Measurements from ENCODE around the gene COPB1.

The COPB1 gene

GRCh38 chr11:14443638-14444037 lies 56.0 kb downstream of the COPB1 start:
- Mint-ChIP-seq H3K4me3 (no peak overlapping the region), H3K9me3 (no peaks in the 10 kb centered on the region), H3K4me1 (peaks cover 34% of the 10 kb centered on the region), H3K36me3 (peaks cover 4% of the 10 kb centered on the region), H3K27ac (no peak overlapping the region), H3K27me3 (no peaks in the 10 kb centered on the region)
- no peak for DNase-seq
- CTCF ChIA-PET: no interaction called here

- Mint-ChIP-seq H3K4me1 (peaks cover 31% of the 10 kb centered on the region), H3K27ac (no peak overlapping the region), H3K36me3 (peaks cover 5% of the 10 kb centered on the region), H3K27me3 (no peaks in the 10 kb centered on the region), H3K9me3 (peaks cover 13% of the 10 kb centered on the region), H3K4me3 (no peak overlapping the region)
- peak; percentile 38 for DNase-seq
- CTCF ChIA-PET: interaction anchor here (0.6 to 1.2 kb wide), 3 partner anchors 17 to 43 kb away, joined by 3 to 5 read pairs (median 3); no protein-coding TSS in a partner anchor
Measured at GRCh38 chr11:14435717-14436512, 63.7 kb downstream of the COPB1 start.

GRCh38 chr11:14425621-14426020 lies 74.0 kb downstream of the COPB1 start:
- H3K27ac Mint-ChIP-seq: no peak overlapping the region
- CTCF ChIA-PET: interaction anchor here (1.3 kb wide), 1 partner anchor 29 kb away, joined by 4 read pairs; no protein-coding TSS in a partner anchor
- H3K4me3 Mint-ChIP-seq: no peak overlapping the region
- no peak for DNase-seq
- peaks cover 7% of the 10 kb centered on the region for H3K27me3 Mint-ChIP-seq
- no peaks in the 10 kb centered on the region for H3K36me3 Mint-ChIP-seq
- peaks cover 2% of the 10 kb centered on the region for H3K9me3 Mint-ChIP-seq
- peaks cover 2% of the 10 kb centered on the region for H3K4me1 Mint-ChIP-seq

GRCh38 chr11:14424096-14424495 lies 75.5 kb downstream of the COPB1 start:
- Mint-ChIP-seq H3K27ac (no peak overlapping the region), H3K36me3 (peaks cover 2% of the 10 kb centered on the region), H3K4me1 (peaks cover 2% of the 10 kb centered on the region), H3K9me3 (no peaks in the 10 kb centered on the region), H3K4me3 (no peak overlapping the region), H3K27me3 (no peaks in the 10 kb centered on the region)
- no peak for DNase-seq
- CTCF ChIA-PET: interaction anchor here (0.6 kb wide), 1 partner anchor 123 kb away, joined by 3 read pairs; no protein-coding TSS in a partner anchor

- no peak overlapping the region for H3K4me3 Mint-ChIP-seq
- no peaks in the 10 kb centered on the region for H3K9me3 Mint-ChIP-seq
- no peak overlapping the region for H3K27ac Mint-ChIP-seq
- CTCF ChIA-PET: interaction anchor here (0.6 kb wide), 1 partner anchor 123 kb away, joined by 3 read pairs; no protein-coding TSS in a partner anchor
- peaks cover 2% of the 10 kb centered on the region for H3K36me3 Mint-ChIP-seq
- peaks cover 4% of the 10 kb centered on the region for H3K4me1 Mint-ChIP-seq
- H3K27me3 Mint-ChIP-seq: no peaks in the 10 kb centered on the region
- DNase-seq: no peak
Measured at GRCh38 chr11:14423633-14424032, 76.0 kb downstream of the COPB1 start.

GRCh38 chr11:14422814-14423182 lies 76.8 kb downstream of the COPB1 start:
- H3K36me3 Mint-ChIP-seq: peaks cover 2% of the 10 kb centered on the region
- CTCF ChIA-PET: interaction anchor here (1.2 to 1.5 kb wide), 2 partner anchors 114 to 484 kb away, joined by 3 read pairs; no protein-coding TSS in a partner anchor

GRCh38 chr11:14422052-14422813 lies 77.4 kb downstream of the COPB1 start:
- H3K4me3 Mint-ChIP-seq: no peak overlapping the region
- no peaks in the 10 kb centered on the region for H3K27me3 Mint-ChIP-seq
- H3K27ac Mint-ChIP-seq: no peak overlapping the region
- peaks cover 2% of the 10 kb centered on the region for H3K36me3 Mint-ChIP-seq
- CTCF ChIA-PET: interaction anchor here (1.2 to 1.5 kb wide), 3 partner anchors 114 to 485 kb away, joined by 3 to 4 read pairs (median 3); no protein-coding TSS in a partner anchor
- peaks cover 12% of the 10 kb centered on the region for H3K4me1 Mint-ChIP-seq
- no peak for DNase-seq
- H3K9me3 Mint-ChIP-seq: no peaks in the 10 kb centered on the region

More at GRCh38 chr11:14422814-14423182, 76.8 kb downstream of the COPB1 start:
- Mint-ChIP-seq H3K4me1 (peaks cover 7% of the 10 kb centered on the region), H3K27me3 (no peaks in the 10 kb centered on the region), H3K27ac (no peak overlapping the region), H3K4me3 (no peak overlapping the region), H3K9me3 (no peaks in the 10 kb centered on the region)
- DNase-seq: no peak

GRCh38 chr11:14420223-14420622 lies 79.4 kb downstream of the COPB1 start:
- CTCF ChIA-PET: interaction anchor here (1.0 to 6.0 kb wide), 2 partner anchors 36 to 118 kb away, joined by 3 to 70 read pairs; no protein-coding TSS in a partner anchor
- Mint-ChIP-seq H3K27ac (no peak overlapping the region), H3K27me3 (no peaks in the 10 kb centered on the region)

GRCh38 chr11:14418801-14419417 lies 80.7 kb downstream of the COPB1 start:
- Mint-ChIP-seq H3K27ac (no peak overlapping the region), H3K27me3 (no peaks in the 10 kb centered on the region), H3K9me3 (no peaks in the 10 kb centered on the region), H3K36me3 (peaks cover 3% of the 10 kb centered on the region), H3K4me1 (peaks cover 44% of the 10 kb centered on the region), H3K4me3 (no peak overlapping the region)
- no peak for DNase-seq
- CTCF ChIA-PET: interaction anchor here (0.7 to 6.0 kb wide), 14 partner anchors 9 to 468 kb away, joined by 3 to 70 read pairs (median 3); no protein-coding TSS in a partner anchor

More at GRCh38 chr11:14420223-14420622, 79.4 kb downstream of the COPB1 start:
- peaks cover 32% of the 10 kb centered on the region for H3K4me1 Mint-ChIP-seq
- no peak for DNase-seq
- H3K4me3 Mint-ChIP-seq: no peak overlapping the region
- peaks cover 2% of the 10 kb centered on the region for H3K36me3 Mint-ChIP-seq
- H3K9me3 Mint-ChIP-seq: no peaks in the 10 kb centered on the region

GRCh38 chr11:14417617-14418374 lies 81.8 kb downstream of the COPB1 start:
- no peak for DNase-seq
- H3K4me3 Mint-ChIP-seq: no peak overlapping the region
- no peak overlapping the region for H3K27ac Mint-ChIP-seq
- H3K27me3 Mint-ChIP-seq: no peaks in the 10 kb centered on the region
- CTCF ChIA-PET: interaction anchor here (0.7 to 6.0 kb wide), 10 partner anchors 8 to 469 kb away, joined by 3 to 70 read pairs (median 4); no protein-coding TSS in a partner anchor
- H3K36me3 Mint-ChIP-seq: peaks cover 8% of the 10 kb centered on the region
- H3K9me3 Mint-ChIP-seq: no peaks in the 10 kb centered on the region
- peaks cover 55% of the 10 kb centered on the region for H3K4me1 Mint-ChIP-seq

GRCh38 chr11:14417186-14417585 lies 82.4 kb downstream of the COPB1 start:
- Mint-ChIP-seq H3K9me3 (no peaks in the 10 kb centered on the region), H3K4me3 (no peak overlapping the region), H3K4me1 (peaks cover 59% of the 10 kb centered on the region), H3K36me3 (peaks cover 8% of the 10 kb centered on the region), H3K27ac (no peak overlapping the region), H3K27me3 (no peaks in the 10 kb centered on the region)
- CTCF ChIA-PET: interaction anchor here (0.8 to 6.0 kb wide), 7 partner anchors 8 to 127 kb away, joined by 3 to 70 read pairs (median 7); no protein-coding TSS in a partner anchor
- DNase-seq: no peak

GRCh38 chr11:14414470-14415461 lies 84.8 kb downstream of the COPB1 start:
- H3K36me3 Mint-ChIP-seq: peaks cover 7% of the 10 kb centered on the region
- H3K4me1 Mint-ChIP-seq: peaks cover 78% of the 10 kb centered on the region
- DNase-seq: peak; percentile 84
- no peaks in the 10 kb centered on the region for H3K9me3 Mint-ChIP-seq
- no peaks in the 10 kb centered on the region for H3K27me3 Mint-ChIP-seq
- peak overlapping the region; percentile 84 for H3K27ac Mint-ChIP-seq
- H3K4me3 Mint-ChIP-seq: peak overlapping the region; percentile 65
- CTCF ChIA-PET: interaction anchor here (0.5 to 6.0 kb wide), 5 partner anchors 26 to 503 kb away, joined by 3 to 70 read pairs (median 4); no protein-coding TSS in a partner anchor
